ENCODE measurements around the gene TBC1D16. TPM values are rescaled to one million over a fixed set of nuclear protein-coding genes. Genes with fewer than 3 reads are reported as not detected.

Gene TBC1D16
- total RNA-seq, 2 experiments from 2014 or later, result 0.38 to 0.74 TPM

DNA sequence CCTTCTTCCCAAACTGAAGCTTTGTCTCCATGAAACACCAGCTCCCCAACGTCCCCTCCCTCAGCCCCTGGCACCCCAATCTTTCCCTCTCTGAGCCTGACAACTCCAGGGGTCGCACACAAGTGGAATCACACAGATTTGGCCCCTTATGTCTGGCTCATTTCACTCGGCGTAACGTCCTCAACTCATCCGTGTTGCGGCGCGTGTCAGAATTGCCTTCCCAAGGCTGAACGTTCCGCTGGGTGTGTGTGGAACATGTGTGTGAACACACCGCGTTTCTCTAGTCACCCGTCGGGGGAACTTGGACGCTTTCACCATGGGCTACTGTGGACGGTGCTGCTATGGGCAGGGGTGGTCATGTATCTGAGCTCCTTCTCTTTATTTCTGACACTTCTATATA lies 45.0 kb downstream of the TBC1D16 start:
- ChIA-PET POLR2A (no interaction called here), CTCF (ENCODE audit: unreplicated experiment) (no interaction called here)
- H3K4me3 ChIP-seq (ENCODE audit: low read depth, low read length, poor library complexity, severe bottlenecking), result no peak overlapping the region
- H3K27ac ChIP-seq (ENCODE audit: low read depth, low read length, poor library complexity, severe bottlenecking), result no peak overlapping the region
- no peak overlapping the region for H3K4me2 ChIP-seq (ENCODE audit: low read length)
- H3K36me3 ChIP-seq (ENCODE audit: insufficient read depth, low read length), result no peaks in the 10 kb centered on the region
- intact Hi-C loops (cut with micrococcal nuclease; ENCODE audit: unreplicated experiment), result loop anchor here (5.0 kb wide), 1 partner anchor 153 kb away; the partner anchor contains the start of gene CBX4
- TF ChIP-seq CTCF (conservative IDR thresholded peaks at IDR 0.05; ENCODE audit: low read length), result no peak
- H3K79me2 ChIP-seq (ENCODE audit: insufficient read depth, low read depth, low read length), result no peaks in the 10 kb centered on the region
- H3K4me1 ChIP-seq (ENCODE audit: insufficient read depth, low read length, poor library complexity, severe bottlenecking), result peaks cover 16% of the 10 kb centered on the region
- H3K9me3 ChIP-seq (ENCODE audit: low read length), result no peaks in the 10 kb centered on the region
- DNase-seq (ENCODE audit: low spot score), result no peak
- no peak overlapping the region for H2AFZ ChIP-seq (ENCODE audit: low read length)
- no peaks in the 10 kb centered on the region for H3K9me2 ChIP-seq (ENCODE audit: insufficient read depth, low read length)
- BruUV-seq (replicated peaks), result no TSS peak
- no peaks in the 10 kb centered on the region for H4K20me1 ChIP-seq (ENCODE audit: insufficient read depth, low read length)

DNA sequence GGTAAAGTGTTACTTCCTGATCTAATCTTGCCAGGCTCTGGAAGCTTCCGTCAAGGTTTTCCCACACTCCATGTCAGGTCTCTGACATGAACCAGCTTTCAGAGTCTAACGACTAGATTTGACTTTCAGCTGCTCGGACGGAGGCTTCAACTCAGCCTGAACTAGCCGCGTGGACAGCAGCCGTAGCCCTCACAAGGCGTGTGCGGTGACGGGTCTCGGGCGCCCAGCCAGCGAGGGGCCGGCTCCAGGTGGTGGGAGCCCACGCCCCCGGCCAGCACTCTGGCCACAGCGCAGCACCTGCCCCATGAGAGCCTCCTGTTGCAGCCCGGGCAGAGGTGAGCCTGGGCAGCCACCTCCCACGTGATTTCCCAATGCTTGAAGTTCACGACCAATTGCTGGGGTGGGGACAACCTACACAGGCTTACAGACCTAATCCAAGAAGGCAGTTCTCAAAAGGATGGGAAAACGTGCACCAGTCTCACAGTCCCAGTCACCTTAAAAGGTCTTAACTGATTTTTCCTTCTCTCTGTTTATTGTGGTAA lies 45.5 kb downstream of the TBC1D16 start:
- ChIA-PET POLR2A (no interaction called here), CTCF (ENCODE audit: unreplicated experiment) (no interaction called here)
- H4K20me1 ChIP-seq (ENCODE audit: insufficient read depth, low read length), result no peaks in the 10 kb centered on the region
- H3K4me3 ChIP-seq (ENCODE audit: low read depth, low read length, poor library complexity, severe bottlenecking), result no peak overlapping the region
- DNase-seq (ENCODE audit: low spot score), result no peak
- intact Hi-C loops (cut with micrococcal nuclease; ENCODE audit: unreplicated experiment), result loop anchor here (5.0 kb wide), 1 partner anchor 153 kb away; the partner anchor contains the start of gene CBX4
- no peak overlapping the region for H2AFZ ChIP-seq (ENCODE audit: low read length)
- no peaks in the 10 kb centered on the region for H3K36me3 ChIP-seq (ENCODE audit: insufficient read depth, low read length)
- H3K9me3 ChIP-seq (ENCODE audit: low read length), result no peaks in the 10 kb centered on the region
- no peak overlapping the region for H3K4me2 ChIP-seq (ENCODE audit: low read length)
- no peaks in the 10 kb centered on the region for H3K79me2 ChIP-seq (ENCODE audit: insufficient read depth, low read depth, low read length)
- no peak for TF ChIP-seq EZH2phosphoT487 (IDR thresholded peaks at IDR 0.05; ENCODE audit: borderline replicate concordance, low read depth, low read length)
- TF ChIP-seq CTCF (conservative IDR thresholded peaks at IDR 0.05; ENCODE audit: low read length), result no peak
- H3K9me2 ChIP-seq (ENCODE audit: insufficient read depth, low read length), result no peaks in the 10 kb centered on the region
- BruUV-seq (replicated peaks), result no TSS peak
- no peak overlapping the region for H3K27ac ChIP-seq (ENCODE audit: low read depth, low read length, poor library complexity, severe bottlenecking)
- peaks cover 16% of the 10 kb centered on the region for H3K4me1 ChIP-seq (ENCODE audit: insufficient read depth, low read length, poor library complexity, severe bottlenecking)

- CTCF ChIA-PET (ENCODE audit: unreplicated experiment), result no interaction called here
Measured at GRCh38 chr17:79989106-79989835, 46.4 kb downstream of the TBC1D16 start.

More at GRCh38 chr17:79989106-79989835, 46.4 kb downstream of the TBC1D16 start:
- no peak overlapping the region for H2AFZ ChIP-seq (ENCODE audit: low read length)
- POLR2A ChIA-PET, result no interaction called here
- H4K20me1 ChIP-seq (ENCODE audit: insufficient read depth, low read length), result no peaks in the 10 kb centered on the region
- H3K9me3 ChIP-seq (ENCODE audit: low read length), result no peaks in the 10 kb centered on the region
- no peak overlapping the region for H3K4me2 ChIP-seq (ENCODE audit: low read length)
- TF ChIP-seq CTCF (conservative IDR thresholded peaks at IDR 0.05; ENCODE audit: low read length), result no peak
- DNase-seq (ENCODE audit: low spot score), result no peak
- no peaks in the 10 kb centered on the region for H3K79me2 ChIP-seq (ENCODE audit: insufficient read depth, low read depth, low read length)
- H3K9me2 ChIP-seq (ENCODE audit: insufficient read depth, low read length), result no peaks in the 10 kb centered on the region
- H3K36me3 ChIP-seq (ENCODE audit: insufficient read depth, low read length), result no peaks in the 10 kb centered on the region
- no TSS peak for BruUV-seq (replicated peaks)
- no peak overlapping the region for H3K27ac ChIP-seq (ENCODE audit: low read depth, low read length, poor library complexity, severe bottlenecking)
- intact Hi-C loops (cut with micrococcal nuclease; ENCODE audit: unreplicated experiment), result no loop called here
- H3K4me3 ChIP-seq (ENCODE audit: low read depth, low read length, poor library complexity, severe bottlenecking), result no peak overlapping the region
- H3K4me1 ChIP-seq (ENCODE audit: insufficient read depth, low read length, poor library complexity, severe bottlenecking), result peaks cover 16% of the 10 kb centered on the region

Data from OCI-LY7 (cell line).